Testis (tissue), 2 donors: ENCODE measurements around the gene ACSS1.

Experiments used
- CTCF ChIP-seq, 3 experiments: fragments of 450-650 bp in 2 of 3; fragments of 200-600 bp in 1 of 3; sonication (generic) in 1 of 3; IDR thresholded peaks; one replicate each; pipeline ENCODE4 v1.5.1; 2016 to 2019; ENCODE audit warnings: antibody characterized with exemption in 3 of 3, mild to moderate bottlenecking in 2 of 3, moderate library complexity in 1 of 3
- POLR2A ChIP-seq: fragments of 450-650 bp; IDR thresholded peaks from one replicate; pipeline ENCODE4 v1.6.1; 2017; ENCODE audit warnings: antibody characterized with exemption, mild to moderate bottlenecking, moderate library complexity

GRCh38 chr20:25044261-25044560 lies 13.7 kb downstream of the ACSS1 start:
- TF ChIP-seq CTCF (IDR thresholded peaks at IDR 0.05) = no peak
- no peak for TF ChIP-seq POLR2A
